ENCODE results near the gene SLC24A3. TPM values are rescaled to one million over a fixed set of nuclear protein-coding genes. Genes with fewer than 3 reads are reported as not detected.

SLC24A3 gene
- total RNA-seq, 2 donors from 2014 or later, result 1.4 to 3.7 TPM

DNA sequence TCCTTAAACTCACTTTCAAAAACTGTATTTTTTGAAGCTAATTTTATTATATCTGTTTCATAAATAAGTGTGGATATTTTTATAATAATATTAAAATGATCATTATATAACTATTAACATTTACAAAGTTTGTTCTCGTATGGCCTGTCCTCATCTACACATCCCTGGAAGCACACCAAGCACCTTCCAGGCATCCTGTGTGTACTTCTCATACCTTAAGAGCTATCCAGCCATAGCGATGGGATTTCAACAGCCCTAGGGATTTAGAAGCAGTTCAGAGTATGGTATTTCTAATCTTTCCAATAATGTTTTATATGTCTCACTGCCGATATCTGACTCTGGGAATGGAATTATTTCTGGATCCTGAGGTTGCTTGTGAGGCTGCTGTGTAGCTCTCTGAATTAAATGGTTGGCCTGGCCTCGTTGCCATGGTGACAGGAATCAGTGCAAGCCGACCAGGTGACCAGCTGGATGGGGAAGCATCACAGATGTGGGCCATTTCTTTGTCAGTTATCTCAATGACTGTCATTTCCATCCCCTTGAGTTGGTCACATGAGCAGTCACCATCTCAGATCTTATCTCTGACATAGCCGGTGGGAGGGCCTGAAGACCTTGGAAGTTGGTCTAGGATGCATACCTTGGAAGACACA, 280.4 kb downstream of the SLC24A3 start:
- TF ChIP-seq, protein P1, sequence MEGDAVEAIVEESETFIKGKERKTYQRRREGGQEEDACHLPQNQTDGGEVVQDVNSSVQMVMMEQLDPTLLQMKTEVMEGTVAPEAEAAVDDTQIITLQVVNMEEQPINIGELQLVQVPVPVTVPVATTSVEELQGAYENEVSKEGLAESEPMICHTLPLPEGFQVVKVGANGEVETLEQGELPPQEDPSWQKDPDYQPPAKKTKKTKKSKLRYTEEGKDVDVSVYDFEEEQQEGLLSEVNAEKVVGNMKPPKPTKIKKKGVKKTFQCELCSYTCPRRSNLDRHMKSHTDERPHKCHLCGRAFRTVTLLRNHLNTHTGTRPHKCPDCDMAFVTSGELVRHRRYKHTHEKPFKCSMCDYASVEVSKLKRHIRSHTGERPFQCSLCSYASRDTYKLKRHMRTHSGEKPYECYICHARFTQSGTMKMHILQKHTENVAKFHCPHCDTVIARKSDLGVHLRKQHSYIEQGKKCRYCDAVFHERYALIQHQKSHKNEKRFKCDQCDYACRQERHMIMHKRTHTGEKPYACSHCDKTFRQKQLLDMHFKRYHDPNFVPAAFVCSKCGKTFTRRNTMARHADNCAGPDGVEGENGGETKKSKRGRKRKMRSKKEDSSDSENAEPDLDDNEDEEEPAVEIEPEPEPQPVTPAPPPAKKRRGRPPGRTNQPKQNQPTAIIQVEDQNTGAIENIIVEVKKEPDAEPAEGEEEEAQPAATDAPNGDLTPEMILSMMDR (IDR thresholded peaks at IDR 0.05), result no peak
- no peak for DNase-seq (ENCODE audit: low spot score)
- Histone ChIP-seq H3K27ac (no peak overlapping the region), H3K4me1 (peaks cover 0 to 10% of the 10 kb centered on the region in 2 donors), H3K36me3 (no peaks in the 10 kb centered on the region), H3K9me3 (no peaks in the 10 kb centered on the region), H3K4me3 (no peak overlapping the region), H3K27me3 (no peaks in the 10 kb centered on the region)

DNA sequence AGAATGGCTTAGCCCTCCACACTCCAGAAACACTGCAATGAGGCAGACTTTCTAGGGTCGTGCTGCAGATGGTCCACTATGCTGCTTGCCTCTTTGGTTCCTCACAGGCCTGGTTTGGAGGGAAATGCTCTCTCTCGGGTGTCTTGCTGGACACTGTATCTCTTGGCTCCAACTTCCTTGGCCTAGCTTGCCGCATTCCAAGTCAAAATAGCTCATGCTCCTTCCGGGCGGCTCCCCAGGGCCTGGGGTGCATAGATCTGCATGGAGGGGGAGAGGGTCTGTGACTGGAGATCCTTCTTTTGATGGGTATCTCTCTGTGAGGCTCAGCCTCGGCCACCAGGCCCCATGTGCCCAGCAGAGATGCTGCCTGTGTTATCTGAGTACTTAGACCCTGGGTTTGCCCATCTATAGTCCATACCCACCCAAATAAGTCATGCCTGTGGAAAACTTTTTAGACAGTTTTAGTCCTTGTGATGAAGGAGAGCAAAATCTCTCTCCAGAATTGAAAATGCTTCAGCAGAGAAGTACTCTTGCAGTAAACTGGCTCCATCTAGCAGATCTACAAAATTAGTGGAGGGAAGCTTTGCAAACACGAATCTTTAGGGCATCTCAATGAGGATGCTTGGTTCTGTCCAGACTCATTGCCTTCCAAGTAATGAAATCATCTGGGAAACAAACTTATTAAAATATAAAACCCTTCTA, 281.5 kb downstream of the SLC24A3 start:
- Histone ChIP-seq H3K4me1 (peaks cover 0 to 10% of the 10 kb centered on the region in 2 donors), H3K27me3 (no peaks in the 10 kb centered on the region), H3K27ac (no peak overlapping the region), H3K36me3 (no peaks in the 10 kb centered on the region), H3K9me3 (no peaks in the 10 kb centered on the region), H3K4me3 (no peak overlapping the region)
- DNase-seq (ENCODE audit: low spot score), result no peak
- TF ChIP-seq, protein P1 (IDR thresholded peaks at IDR 0.05), result no peak

DNA sequence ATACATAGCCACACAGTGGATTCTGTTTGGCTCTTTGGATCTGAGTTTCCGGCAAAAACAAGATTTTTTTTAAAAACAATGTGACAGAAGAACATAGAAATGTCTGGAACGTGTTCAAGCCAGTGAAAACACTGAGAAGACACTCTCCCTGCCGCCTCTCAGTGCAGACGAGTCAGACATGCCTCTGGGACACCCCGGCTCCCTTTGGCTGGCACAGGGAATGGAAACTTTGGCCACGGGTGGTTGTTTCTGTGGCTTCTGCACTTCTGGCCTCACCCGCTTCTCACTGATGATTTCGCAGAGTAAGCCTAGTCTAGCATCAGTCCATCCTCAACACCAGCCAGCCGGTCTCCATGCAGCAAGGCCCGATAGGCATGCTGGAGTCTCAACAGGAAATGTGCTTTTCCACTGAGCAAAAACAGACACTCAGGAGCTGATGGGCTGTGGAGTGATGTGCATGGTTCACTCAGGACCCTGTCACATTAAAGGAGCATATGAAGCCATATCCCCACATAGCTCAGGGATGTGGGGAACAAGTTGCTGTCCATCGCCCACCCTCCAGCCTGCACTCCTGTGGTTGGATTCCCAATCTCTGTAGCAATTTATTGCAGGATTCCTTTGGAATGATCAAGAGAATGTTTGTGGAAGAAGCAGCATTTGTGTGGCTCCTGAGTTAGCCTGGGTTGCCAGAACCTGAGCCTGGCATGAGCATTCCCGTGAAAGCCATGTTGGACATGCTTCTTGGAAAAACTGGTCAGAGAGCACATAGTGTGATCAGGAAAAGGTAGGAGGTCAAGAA, 283.7 kb downstream of the SLC24A3 start:
- TF ChIP-seq, protein P1 (IDR thresholded peaks at IDR 0.05), result no peak
- no peaks in the 10 kb centered on the region for H3K36me3 ChIP-seq
- no peak for DNase-seq (ENCODE audit: low spot score)
- H3K27ac ChIP-seq, result no peak overlapping the region
- H3K4me1 ChIP-seq, result peaks cover 0 to 10% of the 10 kb centered on the region in 2 donors
- no peaks in the 10 kb centered on the region for H3K9me3 ChIP-seq
- no peaks in the 10 kb centered on the region for H3K27me3 ChIP-seq
- H3K4me3 ChIP-seq, result no peak overlapping the region

DNA sequence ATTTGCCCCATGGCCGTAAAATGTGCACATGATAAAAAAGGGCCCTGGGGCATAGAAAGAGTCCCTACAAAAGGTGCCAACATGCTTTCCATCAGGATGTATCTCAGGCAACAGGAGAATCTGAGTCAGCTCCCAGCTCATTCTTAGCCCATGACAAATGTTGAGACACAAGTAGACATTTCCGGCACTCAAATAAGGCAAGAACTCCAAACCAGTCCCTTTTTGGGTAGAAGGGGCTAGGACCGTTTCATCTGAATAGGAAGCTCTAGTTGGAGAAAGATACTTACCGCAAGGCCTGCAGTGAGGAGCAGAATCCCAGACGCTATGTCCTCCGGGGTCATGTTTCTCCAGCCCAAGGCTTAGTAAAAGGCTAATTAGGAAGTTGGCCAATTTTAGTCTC, 284.6 kb downstream of the SLC24A3 start:
- Histone ChIP-seq H3K9me3 (no peaks in the 10 kb centered on the region), H3K36me3 (no peaks in the 10 kb centered on the region), H3K4me1 (peaks cover 0 to 10% of the 10 kb centered on the region in 2 donors), H3K27ac (no peak overlapping the region), H3K27me3 (no peaks in the 10 kb centered on the region), H3K4me3 (no peak overlapping the region)
- TF ChIP-seq, protein P1 (IDR thresholded peaks at IDR 0.05), result no peak
- DNase-seq (ENCODE audit: low spot score), result no peak

DNA sequence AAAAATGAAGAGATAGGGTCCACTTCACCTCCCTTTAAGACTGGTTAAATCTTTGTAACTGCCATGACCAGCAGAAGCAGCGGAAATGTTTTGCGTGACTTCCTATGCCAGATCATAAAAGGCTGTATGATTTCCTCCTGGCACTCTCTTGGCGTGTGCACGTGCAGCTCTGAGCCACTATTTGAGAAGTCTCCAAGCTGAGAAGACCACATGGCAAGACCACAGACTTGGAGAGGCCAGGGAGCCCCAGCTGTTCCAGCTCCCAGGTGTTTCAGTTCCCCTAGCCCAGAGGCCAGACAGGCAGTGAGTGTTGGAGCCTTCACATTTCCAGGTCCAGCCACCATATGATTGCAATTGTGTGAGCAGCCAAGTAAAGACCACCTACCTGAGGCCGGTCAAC, 286.3 kb downstream of the SLC24A3 start:
- Histone ChIP-seq H3K9me3 (no peaks in the 10 kb centered on the region), H3K36me3 (no peaks in the 10 kb centered on the region), H3K27me3 (no peaks in the 10 kb centered on the region), H3K27ac (no peak overlapping the region), H3K4me1 (peaks cover 0 to 6% of the 10 kb centered on the region in 2 donors), H3K4me3 (no peak overlapping the region)
- TF ChIP-seq, protein P1 (IDR thresholded peaks at IDR 0.05), result no peak
- DNase-seq (ENCODE audit: low spot score), result no peak
